ENCODE data around the gene DNAJA3. TPM values are rescaled to one million over a fixed set of nuclear protein-coding genes. Genes with fewer than 3 reads are reported as not detected.

DNAJA3 gene
- total RNA-seq, 1 experiment from 2014 or later, result 93.3 TPM

- Histone ChIP-seq H3K9ac (ENCODE audit: low read length) (no peak overlapping the region), H3K27me3 (ENCODE audit: insufficient read depth, low read length) (no peaks in the 10 kb centered on the region), H2AFZ (ENCODE audit: low read depth, low read length, poor library complexity, severe bottlenecking) (no peak overlapping the region), H3K27ac (ENCODE audit: low read depth, low read length) (no peak overlapping the region), H3K9me3 (ENCODE audit: control insufficient read depth in 1 of 2, insufficient read depth in 1 of 2, low read depth in 1 of 2, low read length in 2 of 2) (no peaks in the 10 kb centered on the region), H3K4me3 (replicated peaks in 1 of 2; ENCODE audit: low read depth in 1 of 2, low read length in 2 of 2) (no peak overlapping the region), H4K20me1 (ENCODE audit: insufficient read depth) (no peaks in the 10 kb centered on the region), H3K79me2 (ENCODE audit: insufficient read depth, low read length) (peaks cover 4% of the 10 kb centered on the region; the same call in 1 of the 2 replicates), H3K9me2 (ENCODE audit: insufficient read depth) (no peaks in the 10 kb centered on the region), H3K4me1 (ENCODE audit: control insufficient read depth in 1 of 2, insufficient read depth in 2 of 2, low read length in 2 of 2) (no peaks in the 10 kb centered on the region), H3K4me2 (ENCODE audit: low read length) (no peak overlapping the region), H3K36me3 (ENCODE audit: control insufficient read depth in 1 of 2, insufficient read depth in 2 of 2, low read length in 2 of 2) (peaks cover 56 to 64% of the 10 kb centered on the region in 2 experiments)
- ChIA-PET CTCF (no interaction called here), POLR2A (no interaction called here), RAD21 (ENCODE audit: low non-redundant PET in 1 of 2, low total read pairs in 2 of 2, uncharacterized antibody in 2 of 2, unreplicated experiment in 2 of 2) (no interaction called here)
- intact Hi-C loops (cut with micrococcal nuclease), result no loop called here
- no TSS peak for BruUV-seq (replicated peaks)
- no peak for TF ChIP-seq SP1 (IDR thresholded peaks at IDR 0.05; ENCODE audit: low read depth)
- no peak for TF ChIP-seq EGR1 (IDR thresholded peaks at IDR 0.05; ENCODE audit: low read depth)
- no peak for TF ChIP-seq POLR2A (IDR thresholded peaks at IDR 0.05; ENCODE audit: borderline replicate concordance, extremely low read depth, insufficient read depth, insufficient read length)
- TF ChIP-seq SRF (IDR thresholded peaks at IDR 0.05; ENCODE audit: low read depth), result no peak
- TF ChIP-seq CBX3 (IDR thresholded peaks at IDR 0.05; ENCODE audit: low read depth), result no peak
- no peak for TF ChIP-seq SIN3A (IDR thresholded peaks at IDR 0.05; ENCODE audit: low read depth)
- TF ChIP-seq ZFX (IDR thresholded peaks at IDR 0.05), result no peak
- no peak for TF ChIP-seq EZH2phosphoT487 (IDR thresholded peaks at IDR 0.05; ENCODE audit: borderline replicate concordance)
- no peak for TF ChIP-seq CTCF (IDR thresholded peaks at IDR 0.05 in 2 of 3, conservative IDR thresholded peaks at IDR 0.05 in 1 of 3; ENCODE audit: borderline replicate concordance in 1 of 3, insufficient read depth in 1 of 3, low read depth in 2 of 3, low read length in 2 of 3)
- no peak for TF ChIP-seq JUND (IDR thresholded peaks at IDR 0.05)
- no peak for TF ChIP-seq POLR2AphosphoS5 (IDR thresholded peaks at IDR 0.05; ENCODE audit: low read depth, low read length)
- TF ChIP-seq MAX (IDR thresholded peaks at IDR 0.05), result no peak
- no peak for TF ChIP-seq FOSL1 (IDR thresholded peaks at IDR 0.05; ENCODE audit: low read depth)
- no peak for TF ChIP-seq ATF3 (IDR thresholded peaks at IDR 0.05)
- TF ChIP-seq ZNF274 (IDR thresholded peaks at IDR 0.05; ENCODE audit: low read depth, low read length), result no peak
- TF ChIP-seq RAD21 (IDR thresholded peaks at IDR 0.05; ENCODE audit: low read depth), result no peak
- no peak for TF ChIP-seq YY1 (IDR thresholded peaks at IDR 0.05; ENCODE audit: extremely low read depth, insufficient replicate concordance, low read depth, low read length)
- TF ChIP-seq ELF1 (IDR thresholded peaks at IDR 0.05; ENCODE audit: borderline replicate concordance, low read depth), result no peak
- TF ChIP-seq EZH2 (IDR thresholded peaks at IDR 0.05), result no peak
- DNase-seq (ENCODE audit: low read depth, low spot score) (no peak), ATAC-seq (no peak; the same call in 1 of the 2 replicates)
These were observed 16.7 kb downstream of the DNAJA3 start for GRCh38 chr16:4442371-4442770.
